NCI-H1417 treated with DMSO at 0.1 percent for 48 hours (cell line): ENCODE data around the gene COL11A1.
"Not testable (repeated sequence)": the region's sequence is repeated elsewhere in the genome, so short reads cannot be mapped to it uniquely, and the experiment has no call there.

Experiments
- DNase-seq: peaks from one replicate; lab custom pipeline; 2025; lab: John Stamatoyannopoulos, UW

Gene COL11A1

GRCh38 chr1:103108376-103109150, at the start of gene COL11A1:
COL11A1 (minus strand) TSS chr1:103108522; CDS start chr1:103108178, 344 bp downstream.
- no peak for DNase-seq

- DNase-seq: no peak
Observed at GRCh38 chr1:103156966-103157365, 48.6 kb upstream of the COL11A1 start.

GRCh38 chr1:103146166-103146565, 37.8 kb upstream of the COL11A1 start:
- DNase-seq: no peak

DNA sequence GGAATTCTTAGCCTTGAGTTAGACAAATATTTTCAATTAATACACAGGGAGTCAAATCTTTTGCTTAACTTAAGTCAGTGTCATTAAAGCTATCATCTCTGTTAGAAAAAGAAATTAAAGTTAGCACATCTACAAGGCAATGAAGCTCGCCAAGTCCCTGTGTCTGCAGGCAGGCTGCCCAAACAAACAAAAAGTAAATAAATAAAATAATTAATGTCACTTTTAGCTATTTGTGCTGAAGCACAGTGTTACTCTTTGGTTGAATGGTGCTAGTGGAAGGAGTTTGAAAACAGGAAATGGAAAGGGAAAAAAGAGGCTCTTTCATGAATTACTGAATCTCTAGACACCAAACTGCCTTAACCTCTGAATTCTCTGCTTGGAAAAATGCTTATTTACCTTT, 37.1 kb upstream of the COL11A1 start:
- no peak for DNase-seq

- no peak for DNase-seq
Observed at GRCh38 chr1:103144681-103145080, 36.4 kb upstream of the COL11A1 start.

DNA sequence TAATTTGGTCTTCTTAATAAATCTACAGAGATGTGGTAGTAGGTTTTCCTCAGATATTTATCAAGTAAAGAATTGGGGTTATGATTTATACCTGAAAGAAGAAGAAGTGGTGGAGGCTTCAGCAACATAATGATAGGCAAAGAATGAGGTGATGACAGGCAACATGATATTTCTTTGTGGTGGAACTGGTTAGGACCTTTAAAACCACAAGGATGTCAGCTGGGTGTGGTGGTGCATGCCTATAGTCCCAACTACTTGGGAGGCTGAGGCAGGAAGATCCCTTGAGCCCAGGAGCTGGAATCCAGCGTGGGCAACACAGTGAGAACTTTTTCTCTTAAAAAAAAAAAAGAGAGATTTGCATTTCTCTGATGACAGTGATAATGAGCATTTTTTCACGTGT, 34.1 kb upstream of the COL11A1 start:
- DNase-seq: no peak

- no peak for DNase-seq
Observed at GRCh38 chr1:103129796-103130195, 21.5 kb upstream of the COL11A1 start.

GRCh38 chr1:103129255-103129654, 20.9 kb upstream of the COL11A1 start:
- DNase-seq: no peak

DNA sequence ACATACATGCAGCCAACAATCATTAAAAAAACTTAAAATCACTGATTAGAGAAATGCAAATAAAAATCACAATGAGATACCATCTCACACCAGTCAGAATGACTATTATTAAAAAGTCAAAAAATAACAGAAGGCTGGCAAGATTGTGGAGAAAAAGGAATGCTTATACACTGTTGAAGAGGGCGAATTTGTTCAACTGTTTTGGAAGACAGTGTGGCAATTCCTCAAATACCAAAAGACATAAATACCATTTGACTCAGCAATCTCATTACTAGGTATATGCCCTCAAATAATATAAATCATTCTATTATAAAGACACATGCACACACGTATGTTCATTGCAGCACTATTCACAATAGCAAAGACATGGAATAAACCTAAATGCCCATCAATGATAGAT, 19.9 kb upstream of the COL11A1 start:
- not testable (repeated sequence) for DNase-seq

DNA sequence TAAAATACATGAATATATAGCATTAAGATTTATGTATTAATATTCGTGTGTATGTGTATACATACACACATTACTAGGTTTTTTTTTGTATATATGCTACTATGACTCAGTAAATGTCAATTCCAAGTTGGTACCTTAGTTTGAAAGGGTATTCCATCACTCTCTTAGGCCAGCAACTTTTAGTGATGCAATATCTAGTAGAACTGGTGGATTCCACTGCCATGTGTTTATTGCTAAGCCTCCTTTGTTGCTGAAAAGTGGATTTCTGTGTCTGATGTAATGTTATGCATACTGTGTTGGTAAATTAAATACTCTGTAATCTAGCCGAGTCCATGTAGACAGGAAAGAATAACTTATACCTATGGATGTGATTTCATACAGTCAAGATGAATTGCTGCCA, 16.9 kb upstream of the COL11A1 start:
- DNase-seq: no peak

DNA sequence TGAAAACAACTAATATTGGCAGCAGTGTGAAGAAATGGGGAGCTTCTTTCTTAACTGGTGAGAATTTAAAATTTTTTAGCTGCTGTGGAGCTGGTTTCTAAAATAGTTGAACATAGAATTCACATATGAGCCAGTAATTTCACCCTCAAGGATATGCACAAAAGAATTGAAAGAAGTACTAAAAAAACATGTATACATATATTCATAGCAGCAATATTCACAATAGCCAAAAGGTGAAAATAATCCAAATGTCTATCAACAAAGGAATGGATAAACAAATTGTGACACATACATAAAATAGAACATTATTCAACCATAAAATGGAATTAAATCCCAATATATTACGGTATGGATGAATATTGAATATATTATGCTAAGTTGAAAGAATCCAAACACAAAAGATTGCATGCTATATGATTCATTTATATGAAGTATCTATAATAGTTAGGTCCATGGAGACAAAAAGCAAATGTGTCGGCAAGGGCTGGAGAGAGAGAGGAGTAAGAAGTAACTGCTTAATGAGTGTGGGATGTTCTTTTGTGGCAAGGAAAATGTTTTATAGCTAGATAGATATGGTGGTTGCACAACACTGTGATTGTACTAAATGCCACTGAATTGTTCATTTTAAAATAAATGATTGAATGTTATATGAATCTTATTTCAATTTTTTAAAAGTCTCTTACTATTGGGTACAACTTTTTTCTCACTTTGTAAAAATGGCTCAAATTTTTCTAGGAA, 14.8 kb upstream of the COL11A1 start:
- no peak for DNase-seq

DNA sequence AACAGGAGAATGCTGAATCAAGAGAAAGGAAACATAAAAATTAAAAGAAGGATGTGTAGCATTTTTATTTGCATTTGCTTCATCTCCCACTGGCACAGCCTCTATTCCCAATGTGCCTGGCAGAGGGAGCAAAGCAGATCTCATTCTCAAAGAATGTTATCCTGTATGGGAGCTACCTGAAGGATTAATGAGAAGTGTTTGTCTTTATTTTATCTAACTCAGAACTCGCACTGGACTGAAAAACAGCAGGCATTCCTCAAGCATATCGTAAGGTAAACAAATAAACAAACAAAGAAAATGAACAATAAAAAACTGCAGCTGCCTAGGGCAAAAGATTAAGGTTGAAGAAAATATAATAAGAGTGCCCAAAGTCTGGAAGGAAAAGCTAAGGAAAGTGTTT, 12.7 kb upstream of the COL11A1 start:
- DNase-seq: no peak

DNA sequence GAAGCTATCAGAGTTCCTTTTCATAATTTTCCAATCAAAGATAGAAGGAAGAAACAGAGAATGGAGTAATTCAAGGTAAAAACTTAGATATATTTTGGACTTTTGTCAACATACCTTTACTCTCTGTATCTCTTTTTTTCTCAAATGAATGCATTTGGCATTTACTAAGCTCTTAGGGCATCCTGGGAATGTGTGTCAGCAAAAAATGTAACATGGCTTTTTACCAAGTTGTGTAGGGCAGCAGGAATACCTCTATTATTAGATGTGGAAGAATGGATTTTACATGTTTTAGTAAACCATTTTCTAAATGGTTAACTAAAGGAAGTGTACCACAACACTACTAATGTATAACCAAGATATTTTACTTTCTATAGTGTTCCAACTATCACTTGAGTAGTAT, 4.2 kb upstream of the COL11A1 start:
- DNase-seq: no peak

DNA sequence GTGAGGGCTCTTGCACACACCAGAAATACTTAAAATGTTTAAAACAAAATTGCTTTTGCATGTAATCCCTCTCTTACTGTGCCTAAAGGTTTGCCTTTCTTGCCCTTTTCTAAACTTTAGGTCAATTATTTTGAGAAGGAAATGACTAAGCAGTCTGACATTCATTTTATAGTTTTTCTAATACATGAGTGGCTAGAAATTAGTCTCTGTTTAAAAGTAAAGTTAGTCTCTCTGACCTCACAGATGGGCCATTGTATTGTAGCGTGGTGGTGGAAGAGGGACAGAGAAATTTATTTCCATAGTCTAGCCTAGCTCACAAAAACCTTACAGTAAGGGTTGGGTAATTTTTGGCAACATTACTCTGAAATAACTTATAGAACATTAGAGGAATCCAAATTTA, 3.6 kb upstream of the COL11A1 start:
- DNase-seq: no peak

DNA sequence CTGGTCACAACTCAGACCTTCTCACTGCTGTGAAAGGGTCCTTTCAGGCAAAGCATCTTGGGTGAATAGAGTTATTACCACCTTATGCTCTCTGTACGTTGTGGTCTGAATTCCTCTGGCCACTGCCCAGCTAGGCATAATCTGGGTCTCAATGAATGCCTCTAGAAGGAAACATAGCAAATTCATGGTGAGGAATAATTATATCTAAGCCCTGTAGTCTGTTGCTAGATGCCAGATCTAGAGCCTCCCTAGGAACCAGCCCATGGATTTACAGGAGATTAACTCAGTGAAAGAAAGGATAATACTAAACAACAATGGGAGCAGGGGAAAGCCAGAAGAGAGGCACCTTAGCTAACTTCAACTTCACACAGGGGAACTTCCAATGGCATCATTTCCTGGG, 2.4 kb upstream of the COL11A1 start:
- DNase-seq: no peak

DNA sequence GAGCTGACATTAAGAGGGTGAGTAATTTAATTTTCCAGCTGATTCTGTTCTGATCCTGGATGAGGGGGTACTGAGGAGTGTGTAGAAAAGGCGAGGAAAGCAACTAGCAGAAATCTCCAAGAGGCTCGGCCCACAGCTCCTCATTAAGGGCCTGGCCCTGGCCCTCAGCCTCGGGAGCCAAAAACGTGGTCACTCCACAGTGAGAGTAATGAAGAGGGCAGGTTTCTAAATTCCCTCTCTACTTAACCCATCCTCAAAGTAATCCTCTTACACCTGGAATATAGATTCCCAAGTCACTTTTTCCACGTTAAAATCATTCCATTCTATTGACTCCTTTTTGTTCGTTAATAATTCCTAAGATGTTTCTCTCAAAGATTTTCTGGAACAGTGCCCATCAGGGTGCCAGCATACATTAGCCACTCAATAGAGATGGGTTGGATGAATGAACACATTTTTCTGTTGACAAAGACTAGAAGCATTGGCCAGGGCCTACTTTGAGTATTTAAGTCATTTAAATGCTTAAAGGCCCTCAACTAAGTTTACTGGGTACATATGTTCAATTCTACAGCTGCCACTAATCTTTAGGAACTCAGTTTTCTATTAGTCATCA, 1.1 kb upstream of the COL11A1 start:
- DNase-seq: no peak

- DNase-seq: no peak
Observed at GRCh38 chr1:103107741-103108375, 464 bp downstream of the COL11A1 start.

DNA sequence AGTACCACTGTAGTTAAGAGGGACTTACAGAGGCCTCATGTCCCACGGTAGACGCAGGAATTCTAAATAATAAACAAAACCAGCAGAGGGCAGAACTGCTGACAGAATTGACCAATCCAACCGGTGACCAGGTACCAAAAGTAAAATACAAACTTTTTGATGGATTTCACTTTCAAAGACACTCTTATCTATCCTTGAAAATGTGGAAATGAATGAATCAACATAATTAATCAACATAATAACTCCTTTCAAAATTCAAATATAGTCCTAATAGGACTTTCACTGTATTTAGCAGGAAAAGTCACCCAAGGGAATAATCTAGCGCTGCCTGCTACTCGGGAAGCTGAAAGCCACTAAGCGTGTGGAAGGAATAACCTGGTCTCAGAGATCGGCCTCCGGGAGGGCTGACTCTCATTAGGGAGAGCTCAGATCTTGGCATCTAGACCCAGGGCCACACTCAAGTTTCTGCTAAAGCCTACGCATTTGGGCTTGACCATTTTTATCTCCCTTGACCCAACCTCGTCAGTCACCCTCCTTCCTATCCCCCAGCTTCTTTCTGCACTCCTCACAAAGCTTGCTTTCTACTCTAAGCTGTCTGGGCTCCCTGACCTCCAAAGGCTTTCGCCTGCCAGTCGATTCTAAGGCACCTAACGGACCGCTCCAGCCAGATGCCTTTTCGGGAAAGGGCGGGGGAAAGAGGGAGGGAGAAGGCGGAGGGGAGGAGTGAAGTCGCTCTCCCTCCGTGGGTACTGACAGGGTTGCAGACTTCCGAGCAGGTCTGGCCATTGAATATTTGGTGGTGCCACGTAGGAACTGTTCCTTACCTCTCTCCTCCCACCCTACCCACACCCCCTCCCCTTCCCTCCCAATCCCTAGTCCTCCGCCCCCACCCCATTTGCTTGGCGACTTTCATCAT, 1.6 kb downstream of the COL11A1 start:
- no peak for DNase-seq

- DNase-seq: no peak
Observed at GRCh38 chr1:103101399-103101798, 6.9 kb downstream of the COL11A1 start.

DNA sequence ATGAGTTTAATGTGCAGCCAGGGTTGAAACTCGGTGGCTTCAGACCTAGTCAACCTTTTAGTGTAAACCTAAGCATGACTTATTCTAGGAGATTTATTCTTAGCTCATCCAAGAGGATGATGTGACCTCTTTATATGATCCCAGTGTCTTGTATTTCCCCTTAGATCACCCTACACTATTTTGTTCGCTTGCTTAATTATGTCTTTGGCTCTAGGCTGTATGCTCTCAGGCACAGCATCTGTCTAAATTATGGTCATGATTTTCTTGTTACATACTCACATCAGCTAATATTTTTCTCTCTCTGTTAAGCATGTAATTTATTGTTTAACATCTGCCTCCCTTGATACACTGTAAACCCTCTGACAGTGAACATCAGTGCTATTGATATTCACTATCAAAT, 19.1 kb downstream of the COL11A1 start:
- no peak for DNase-seq

GRCh38 chr1:103087256-103087655, 21.1 kb downstream of the COL11A1 start:
- no peak for DNase-seq

- no peak for DNase-seq
Observed at GRCh38 chr1:103084181-103084580, 24.1 kb downstream of the COL11A1 start.
